DOHH2 (cell line): ENCODE results near the gene PALLD.

Experiments
- EZH2phosphoT487 ChIP-seq: fragments of 200-600 bp; sonication (generic); IDR thresholded peaks from 2 replicates; pipeline ENCODE4 v1.6.1; 2017; ENCODE audit warnings: borderline replicate concordance, mild to moderate bottlenecking, antibody characterized with exemption, low read length, moderate library complexity, mixed read lengths
- TF ChIP-seq, protein P1 (sequence below): fragments of 200-600 bp; sonication (generic); IDR thresholded peaks from one replicate; pipeline ENCODE4 v1.5.1; 2014; ENCODE audit warnings: antibody characterized with exemption, mild to moderate bottlenecking, low read depth, low read length; ENCODE audit not compliant: poor library complexity, severe bottlenecking

DNA sequence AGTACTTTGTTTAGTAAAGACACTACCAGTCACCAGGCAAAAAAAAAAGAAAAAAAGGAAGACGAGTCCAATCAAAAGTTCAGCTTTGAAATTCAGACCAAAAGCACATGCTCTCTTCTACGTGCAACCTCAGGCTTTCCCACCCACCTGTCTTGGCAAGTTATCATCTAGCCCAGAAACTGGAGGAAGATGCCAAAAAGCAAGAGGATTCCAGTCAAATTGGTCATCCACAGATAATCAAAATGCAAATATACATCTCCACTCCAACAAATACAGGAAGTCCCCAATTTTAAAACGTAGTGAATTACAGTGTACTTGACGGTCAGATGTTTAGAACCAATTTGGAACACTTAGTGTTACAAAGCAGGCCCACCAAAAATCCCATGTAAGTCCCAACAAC is 96.5 kb downstream of the PALLD start:
- TF ChIP-seq, protein P1, sequence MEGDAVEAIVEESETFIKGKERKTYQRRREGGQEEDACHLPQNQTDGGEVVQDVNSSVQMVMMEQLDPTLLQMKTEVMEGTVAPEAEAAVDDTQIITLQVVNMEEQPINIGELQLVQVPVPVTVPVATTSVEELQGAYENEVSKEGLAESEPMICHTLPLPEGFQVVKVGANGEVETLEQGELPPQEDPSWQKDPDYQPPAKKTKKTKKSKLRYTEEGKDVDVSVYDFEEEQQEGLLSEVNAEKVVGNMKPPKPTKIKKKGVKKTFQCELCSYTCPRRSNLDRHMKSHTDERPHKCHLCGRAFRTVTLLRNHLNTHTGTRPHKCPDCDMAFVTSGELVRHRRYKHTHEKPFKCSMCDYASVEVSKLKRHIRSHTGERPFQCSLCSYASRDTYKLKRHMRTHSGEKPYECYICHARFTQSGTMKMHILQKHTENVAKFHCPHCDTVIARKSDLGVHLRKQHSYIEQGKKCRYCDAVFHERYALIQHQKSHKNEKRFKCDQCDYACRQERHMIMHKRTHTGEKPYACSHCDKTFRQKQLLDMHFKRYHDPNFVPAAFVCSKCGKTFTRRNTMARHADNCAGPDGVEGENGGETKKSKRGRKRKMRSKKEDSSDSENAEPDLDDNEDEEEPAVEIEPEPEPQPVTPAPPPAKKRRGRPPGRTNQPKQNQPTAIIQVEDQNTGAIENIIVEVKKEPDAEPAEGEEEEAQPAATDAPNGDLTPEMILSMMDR: no peak
- no peak for TF ChIP-seq EZH2phosphoT487
